D721Med (cell line): ENCODE measurements around the gene ZFPL1.

Experiments used
- DNase-seq: peaks from one replicate; pipeline ENCODE4 v3.0.0; 2011; ENCODE audit warnings: low spot score; ENCODE audit not compliant: insufficient read length
- FAIRE-seq: peaks from 2 replicates; lab custom pipeline; 2011; peaks lifted over from hg19 to GRCh38; lab: Jason Lieb, UNC
- CTCF ChIP-seq: IDR thresholded peaks from 2 replicates; pipeline ENCODE4 v1.5.1; 2012; ENCODE audit warnings: mild to moderate bottlenecking, control low read depth; ENCODE audit not compliant: insufficient read depth; ENCODE audit errors: missing control alignments

Gene ZFPL1

GRCh38 chr11:65103476-65103875, 19.5 kb downstream of the ZFPL1 start:
- DNase-seq: no peak
- no peak for TF ChIP-seq CTCF
- FAIRE-seq: no peak

GRCh38 chr11:65104628-65105027, 20.6 kb downstream of the ZFPL1 start:
- no peak for TF ChIP-seq CTCF
- DNase-seq (no peak), FAIRE-seq (no peak)

- DNase-seq: no peak
- no peak for FAIRE-seq
- no peak for TF ChIP-seq CTCF
Measured at GRCh38 chr11:65107078-65107477, 23.1 kb downstream of the ZFPL1 start.

- TF ChIP-seq CTCF: no peak
- DNase-seq (no peak), FAIRE-seq (no peak)
Measured at GRCh38 chr11:65107751-65108468, 23.9 kb downstream of the ZFPL1 start.

- DNase-seq (no peak), FAIRE-seq (no peak)
- TF ChIP-seq CTCF: no peak
Measured at GRCh38 chr11:65108469-65109123, 24.6 kb downstream of the ZFPL1 start.

GRCh38 chr11:65109231-65110198, 25.5 kb downstream of the ZFPL1 start:
- FAIRE-seq (no peak), DNase-seq (no peak)
- TF ChIP-seq CTCF: no peak
